ENCODE results near the gene FBXL17.

- TF ChIP-seq POLR3G (IDR thresholded peaks at IDR 0.05; ENCODE audit: extremely low read depth, insufficient read length, insufficient replicate concordance) (no peak), RAD21 (CRISPR knock-in tag; conservative IDR thresholded peaks at IDR 0.05 in 1 of 2, IDR thresholded peaks at IDR 0.05 in 1 of 2) (no peak), POLR2AphosphoS5 (IDR thresholded peaks at IDR 0.05; ENCODE audit: control insufficient read depth, insufficient read depth, low read depth, low read length) (no peak), ZNF232 (CRISPR knock-in tag; IDR thresholded peaks at IDR 0.05) (no peak), CTBP1 (IDR thresholded peaks at IDR 0.05; ENCODE audit: borderline replicate concordance) (no peak), CTCF (IDR thresholded peaks at IDR 0.05 in 2 of 3, conservative IDR thresholded peaks at IDR 0.05 in 1 of 3; ENCODE audit: insufficient read depth in 2 of 3, low read depth in 1 of 3, low read length in 3 of 3) (no peak), ZSCAN32 (CRISPR knock-in tag; IDR thresholded peaks at IDR 0.05) (no peak), HEY1 (CRISPR knock-in tag; IDR thresholded peaks at IDR 0.05; ENCODE audit: borderline replicate concordance) (no peak), ELK1 (CRISPR knock-in tag; IDR thresholded peaks at IDR 0.05) (no peak), ZNF140 (CRISPR knock-in tag; IDR thresholded peaks at IDR 0.05) (no peak)
Observed at GRCh38 chr5:107935645-107936044, 446.3 kb downstream of the FBXL17 start.

Measured in K562 (cell line).